ENCODE measurements around the gene IL6R.
"Not testable (repeated sequence)": the region's sequence is repeated elsewhere in the genome, so short reads cannot be mapped to it uniquely, and the experiment has no call there.

IL6R gene

GRCh38 chr1:154419620-154420571, 14.8 kb downstream of the IL6R start:
- Histone ChIP-seq H3K4me3 (no peak overlapping the region), H3K27ac (no peak overlapping the region), H3K36me3 (ENCODE audit: insufficient read depth, low read length) (no peaks in the 10 kb centered on the region), H3K9ac (ENCODE audit: insufficient read length) (no peak overlapping the region), H3K9me3 (ENCODE audit: low read depth, low read length) (no peaks in the 10 kb centered on the region)
- no peak for DNase-seq (ENCODE audit: low read depth, low spot score)
- TF ChIP-seq FOXP2 (optimal IDR thresholded peaks at IDR 0.05; ENCODE audit: control extremely low read depth, extremely low read length, insufficient read depth), result no peak
- TF ChIP-seq EZH2 (IDR thresholded peaks at IDR 0.05), result no peak
- TF ChIP-seq POLR2AphosphoS5 (IDR thresholded peaks at IDR 0.05; ENCODE audit: borderline replicate concordance, low read depth, low read length), result no peak

GRCh38 chr1:154420961-154421924, 16.1 kb downstream of the IL6R start:
- no peak for DNase-seq (ENCODE audit: low read depth, low spot score)
- Histone ChIP-seq H3K27ac (no peak overlapping the region), H3K4me3 (no peak overlapping the region), H3K9ac (ENCODE audit: insufficient read length) (no peak overlapping the region), H3K36me3 (ENCODE audit: insufficient read depth, low read length) (no peaks in the 10 kb centered on the region), H3K9me3 (ENCODE audit: low read depth, low read length) (no peaks in the 10 kb centered on the region)
- TF ChIP-seq FOXP2 (optimal IDR thresholded peaks at IDR 0.05; ENCODE audit: control extremely low read depth, extremely low read length, insufficient read depth) (no peak), EZH2 (IDR thresholded peaks at IDR 0.05) (no peak), POLR2AphosphoS5 (IDR thresholded peaks at IDR 0.05; ENCODE audit: borderline replicate concordance, low read depth, low read length) (no peak)

GRCh38 chr1:154422049-154422448, 16.9 kb downstream of the IL6R start:
- DNase-seq (ENCODE audit: low read depth, low spot score); H3K9ac ChIP-seq (ENCODE audit: insufficient read length); H3K36me3 ChIP-seq (ENCODE audit: insufficient read depth, low read length); H3K9me3 ChIP-seq (ENCODE audit: low read depth, low read length); H3K4me3 ChIP-seq; H3K27ac ChIP-seq: not testable (repeated sequence)

- H3K9ac ChIP-seq (ENCODE audit: insufficient read length), result no peak overlapping the region
- H3K27ac ChIP-seq, result no peak overlapping the region
- TF ChIP-seq POLR2AphosphoS5 (IDR thresholded peaks at IDR 0.05; ENCODE audit: borderline replicate concordance, low read depth, low read length) (no peak), FOXP2 (optimal IDR thresholded peaks at IDR 0.05; ENCODE audit: control extremely low read depth, extremely low read length, insufficient read depth) (no peak), EZH2 (IDR thresholded peaks at IDR 0.05) (no peak)
- no peaks in the 10 kb centered on the region for H3K9me3 ChIP-seq (ENCODE audit: low read depth, low read length)
- no peak overlapping the region for H3K4me3 ChIP-seq
- DNase-seq (ENCODE audit: low read depth, low spot score), result no peak
- no peaks in the 10 kb centered on the region for H3K36me3 ChIP-seq (ENCODE audit: insufficient read depth, low read length)
Measured at GRCh38 chr1:154422521-154422920, 17.4 kb downstream of the IL6R start.

GRCh38 chr1:154423304-154423987, 18.3 kb downstream of the IL6R start:
- Histone ChIP-seq H3K36me3 (ENCODE audit: insufficient read depth, low read length) (no peaks in the 10 kb centered on the region), H3K27ac (0 out of 2 replicates have a peak overlapping the region, but pooled peaks have one; percentile 3), H3K4me3 (no peak overlapping the region), H3K9me3 (ENCODE audit: low read depth, low read length) (no peaks in the 10 kb centered on the region), H3K9ac (ENCODE audit: insufficient read length) (no peak overlapping the region)
- no peak for DNase-seq (ENCODE audit: low read depth, low spot score)
- TF ChIP-seq EZH2 (IDR thresholded peaks at IDR 0.05) (no peak), POLR2AphosphoS5 (IDR thresholded peaks at IDR 0.05; ENCODE audit: borderline replicate concordance, low read depth, low read length) (no peak), FOXP2 (optimal IDR thresholded peaks at IDR 0.05; ENCODE audit: control extremely low read depth, extremely low read length, insufficient read depth) (no peak)

GRCh38 chr1:154423988-154424326, 18.8 kb downstream of the IL6R start:
- no peaks in the 10 kb centered on the region for H3K9me3 ChIP-seq (ENCODE audit: low read depth, low read length)
- H3K4me3 ChIP-seq, result no peak overlapping the region
- no peak for TF ChIP-seq EZH2 (IDR thresholded peaks at IDR 0.05)
- TF ChIP-seq POLR2AphosphoS5 (IDR thresholded peaks at IDR 0.05; ENCODE audit: borderline replicate concordance, low read depth, low read length), result no peak
- no peak for TF ChIP-seq FOXP2 (optimal IDR thresholded peaks at IDR 0.05; ENCODE audit: control extremely low read depth, extremely low read length, insufficient read depth)
- no peak overlapping the region for H3K9ac ChIP-seq (ENCODE audit: insufficient read length)
- 0 out of 2 replicates have a peak overlapping the region, but pooled peaks have one; percentile 3 for H3K27ac ChIP-seq
- no peak for DNase-seq (ENCODE audit: low read depth, low spot score)
- H3K36me3 ChIP-seq (ENCODE audit: insufficient read depth, low read length), result no peaks in the 10 kb centered on the region

- H3K9ac ChIP-seq (ENCODE audit: insufficient read length), result no peak overlapping the region
Measured at GRCh38 chr1:154425172-154425571, 20.0 kb downstream of the IL6R start.

More at GRCh38 chr1:154425172-154425571, 20.0 kb downstream of the IL6R start:
- Histone ChIP-seq H3K4me3 (no peak overlapping the region), H3K27ac (no peak overlapping the region), H3K9me3 (ENCODE audit: low read depth, low read length) (no peaks in the 10 kb centered on the region), H3K36me3 (ENCODE audit: insufficient read depth, low read length) (no peaks in the 10 kb centered on the region)
- TF ChIP-seq POLR2AphosphoS5 (IDR thresholded peaks at IDR 0.05; ENCODE audit: borderline replicate concordance, low read depth, low read length), result no peak
- TF ChIP-seq EZH2 (IDR thresholded peaks at IDR 0.05), result no peak
- TF ChIP-seq FOXP2 (optimal IDR thresholded peaks at IDR 0.05; ENCODE audit: control extremely low read depth, extremely low read length, insufficient read depth), result no peak
- no peak for DNase-seq (ENCODE audit: low read depth, low spot score)

Data from SK-N-MC (cell line).